RWPE2 (cell line): ENCODE results near the gene ECE2.

ENCODE experiments used
- ATAC-seq: fragments of 200-7000 bp; cut with Tn5 transposase; 3 replicates; pipeline ENCODE4 v1.9.1; 2021; ENCODE audit warnings: low read depth
- DNase-seq: peaks from one replicate; pipeline ENCODE4 v3.0.0-alpha.2; 2020; ENCODE audit warnings: low spot score
- H3K27ac ChIP-seq: fragments of 450-650 bp; 2 replicates; pipeline ENCODE4 v1.5.1; 2017; ENCODE audit warnings: mild to moderate bottlenecking; ENCODE audit not compliant: poor library complexity, severe bottlenecking
- H3K27me3 ChIP-seq: fragments of 250-450 bp; sonication (Bioruptor Pico); 2 replicates; pipeline ENCODE4 v1.5.1; 2021; ENCODE audit warnings: mild to moderate bottlenecking, moderate library complexity; ENCODE audit not compliant: insufficient read depth, poor library complexity, severe bottlenecking
- H3K36me3 ChIP-seq: fragments of 250-450 bp; sonication (Bioruptor Pico); 2 replicates; pipeline ENCODE4 v1.5.1; 2020; ENCODE audit warnings: low read depth, mild to moderate bottlenecking, moderate library complexity
- H3K4me1 ChIP-seq: fragments of 250-450 bp; sonication (Bioruptor Pico); 2 replicates; pipeline ENCODE4 v1.5.1; 2021; ENCODE audit warnings: mild to moderate bottlenecking, moderate library complexity; ENCODE audit not compliant: insufficient read depth, poor library complexity, severe bottlenecking
- H3K4me3 ChIP-seq: fragments of 250-450 bp; sonication (Bioruptor Pico); 2 replicates; pipeline ENCODE4 v1.5.1; 2021; ENCODE audit warnings: mild to moderate bottlenecking, moderate library complexity; ENCODE audit not compliant: severe bottlenecking
- H3K9me3 ChIP-seq: fragments of 250-450 bp; sonication (Bioruptor Pico); 2 replicates; pipeline ENCODE4 v1.5.1; 2021; ENCODE audit warnings: mild to moderate bottlenecking, moderate library complexity; ENCODE audit not compliant: severe bottlenecking
- TF ChIP-seq, protein P1 (sequence below): fragments of 450-650 bp; IDR thresholded peaks from one replicate; pipeline ENCODE4 v1.5.1; 2017; ENCODE audit warnings: mild to moderate bottlenecking, moderate library complexity; ENCODE audit not compliant: poor library complexity, severe bottlenecking

The ECE2 gene

DNA sequence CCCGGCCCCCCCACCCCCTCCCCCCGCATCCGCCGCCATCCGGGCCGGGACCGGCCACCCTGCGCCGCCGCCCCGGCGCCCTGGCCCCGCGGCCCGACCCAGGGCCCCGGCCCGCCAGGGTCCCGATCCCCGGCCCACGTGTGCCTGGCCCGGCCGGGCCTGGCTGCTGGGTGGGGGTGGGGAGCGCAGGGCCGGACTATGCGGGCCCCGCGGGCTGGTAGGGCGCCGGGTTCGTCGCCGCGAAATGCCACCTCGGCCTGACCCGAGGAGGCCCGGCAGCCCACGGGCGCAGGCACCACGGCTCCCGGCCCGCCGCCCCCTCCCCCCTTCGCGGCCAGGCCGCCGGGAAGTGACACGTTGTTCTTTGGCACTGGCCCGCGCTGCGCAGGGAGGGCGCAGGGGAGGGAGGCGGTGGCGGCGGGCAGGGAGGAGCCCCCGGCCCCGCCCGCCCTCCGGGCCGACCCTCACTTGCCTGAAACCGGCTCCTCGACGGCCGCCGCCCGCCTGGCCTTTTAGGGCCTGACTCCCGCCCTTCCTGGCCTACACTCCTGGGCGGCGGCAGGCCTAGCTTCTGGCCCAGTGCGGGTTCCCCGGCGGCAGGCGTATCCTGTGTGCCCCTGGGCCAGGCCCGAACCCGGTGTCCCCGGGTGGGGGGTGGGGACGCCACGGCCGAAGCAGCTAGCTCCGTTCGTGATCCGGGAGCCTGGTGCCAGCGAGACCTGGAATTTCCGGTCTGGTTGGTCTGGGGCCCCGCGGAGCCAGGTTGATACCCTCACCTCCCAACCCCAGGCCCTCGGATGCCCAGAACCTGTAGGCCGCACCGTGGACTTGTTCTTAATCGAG is 39.1 kb downstream of the ECE2 start:
- H3K9me3 ChIP-seq, result no peaks in the 10 kb centered on the region
- peak overlapping the region; percentile 97 for H3K4me3 ChIP-seq
- H3K36me3 ChIP-seq, result peaks cover 40% of the 10 kb centered on the region
- TF ChIP-seq, protein P1, sequence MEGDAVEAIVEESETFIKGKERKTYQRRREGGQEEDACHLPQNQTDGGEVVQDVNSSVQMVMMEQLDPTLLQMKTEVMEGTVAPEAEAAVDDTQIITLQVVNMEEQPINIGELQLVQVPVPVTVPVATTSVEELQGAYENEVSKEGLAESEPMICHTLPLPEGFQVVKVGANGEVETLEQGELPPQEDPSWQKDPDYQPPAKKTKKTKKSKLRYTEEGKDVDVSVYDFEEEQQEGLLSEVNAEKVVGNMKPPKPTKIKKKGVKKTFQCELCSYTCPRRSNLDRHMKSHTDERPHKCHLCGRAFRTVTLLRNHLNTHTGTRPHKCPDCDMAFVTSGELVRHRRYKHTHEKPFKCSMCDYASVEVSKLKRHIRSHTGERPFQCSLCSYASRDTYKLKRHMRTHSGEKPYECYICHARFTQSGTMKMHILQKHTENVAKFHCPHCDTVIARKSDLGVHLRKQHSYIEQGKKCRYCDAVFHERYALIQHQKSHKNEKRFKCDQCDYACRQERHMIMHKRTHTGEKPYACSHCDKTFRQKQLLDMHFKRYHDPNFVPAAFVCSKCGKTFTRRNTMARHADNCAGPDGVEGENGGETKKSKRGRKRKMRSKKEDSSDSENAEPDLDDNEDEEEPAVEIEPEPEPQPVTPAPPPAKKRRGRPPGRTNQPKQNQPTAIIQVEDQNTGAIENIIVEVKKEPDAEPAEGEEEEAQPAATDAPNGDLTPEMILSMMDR, result no peak
- DNase-seq (no peak), ATAC-seq (peak; percentile 18)
- H3K4me1 ChIP-seq, result peaks cover 12% of the 10 kb centered on the region
- no peaks in the 10 kb centered on the region for H3K27me3 ChIP-seq
- peak overlapping the region; percentile 94 for H3K27ac ChIP-seq

DNA sequence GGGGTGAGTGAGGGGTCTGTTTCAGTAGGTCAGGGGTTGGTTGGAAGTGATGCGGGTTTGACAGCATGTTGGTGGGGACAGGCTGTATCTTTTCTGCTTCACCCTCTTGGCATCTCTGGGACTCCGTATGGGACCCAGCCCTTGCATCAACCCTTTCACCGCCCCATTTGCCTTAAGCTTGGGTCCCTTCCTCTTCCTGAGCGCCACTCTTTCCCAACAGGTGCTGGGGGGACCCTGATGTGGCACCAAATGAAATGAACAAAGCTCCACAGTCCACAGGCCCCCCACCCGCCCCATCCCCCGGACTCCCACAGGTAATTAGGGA is 39.7 kb downstream of the ECE2 start:
- Histone ChIP-seq H3K9me3 (no peaks in the 10 kb centered on the region), H3K4me3 (peak overlapping the region; percentile 97), H3K27me3 (no peaks in the 10 kb centered on the region), H3K36me3 (peaks cover 45% of the 10 kb centered on the region), H3K27ac (peak overlapping the region; percentile 94), H3K4me1 (peaks cover 16% of the 10 kb centered on the region)
- no peak for ATAC-seq
- TF ChIP-seq, protein P1, result no peak
- DNase-seq, result no peak

DNA sequence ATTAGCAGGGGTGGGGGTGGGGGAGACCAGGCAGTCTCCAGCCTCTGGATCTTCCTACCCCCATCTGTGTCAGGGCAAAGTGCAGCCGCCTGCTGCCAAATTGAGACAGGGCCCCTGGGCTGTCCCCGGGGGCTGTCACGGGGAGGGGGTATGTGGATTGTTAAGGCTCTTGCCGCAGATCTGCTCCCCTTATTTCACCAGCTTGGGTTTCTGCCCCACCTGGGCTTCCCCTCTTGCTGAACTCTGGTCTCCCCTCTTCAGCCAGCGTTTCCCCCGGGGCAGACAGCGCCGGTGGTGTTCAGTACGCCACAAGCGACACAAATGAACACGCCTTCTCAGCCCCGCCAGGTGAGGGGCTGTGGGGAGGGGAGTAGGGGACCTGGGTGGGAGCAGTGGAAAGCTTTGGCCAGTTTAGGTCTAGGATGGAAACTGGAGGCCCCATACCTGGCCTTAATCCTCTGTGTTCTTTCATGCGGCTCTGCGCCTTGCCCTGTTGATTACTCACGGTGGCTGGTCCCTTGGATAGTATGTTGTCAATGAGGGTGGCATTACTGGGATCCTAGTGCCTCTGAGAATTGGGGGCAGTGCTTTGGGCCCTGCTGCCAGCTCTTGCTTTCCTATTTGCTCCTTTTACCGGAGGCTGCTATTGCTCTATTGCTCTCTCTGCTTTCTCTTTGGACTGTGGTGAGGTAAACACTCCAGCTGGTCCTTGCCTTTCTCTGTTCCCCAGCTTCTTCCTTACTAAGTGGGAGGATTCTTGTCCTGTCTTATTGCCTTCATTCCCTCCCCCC is 40.2 kb downstream of the ECE2 start:
- ATAC-seq (no peak), DNase-seq (no peak)
- Histone ChIP-seq H3K36me3 (peaks cover 50% of the 10 kb centered on the region), H3K4me3 (peak overlapping the region; percentile 97), H3K27ac (peak overlapping the region; percentile 94), H3K27me3 (no peaks in the 10 kb centered on the region), H3K4me1 (peaks cover 17% of the 10 kb centered on the region), H3K9me3 (no peaks in the 10 kb centered on the region)
- TF ChIP-seq, protein P1, result no peak

DNA sequence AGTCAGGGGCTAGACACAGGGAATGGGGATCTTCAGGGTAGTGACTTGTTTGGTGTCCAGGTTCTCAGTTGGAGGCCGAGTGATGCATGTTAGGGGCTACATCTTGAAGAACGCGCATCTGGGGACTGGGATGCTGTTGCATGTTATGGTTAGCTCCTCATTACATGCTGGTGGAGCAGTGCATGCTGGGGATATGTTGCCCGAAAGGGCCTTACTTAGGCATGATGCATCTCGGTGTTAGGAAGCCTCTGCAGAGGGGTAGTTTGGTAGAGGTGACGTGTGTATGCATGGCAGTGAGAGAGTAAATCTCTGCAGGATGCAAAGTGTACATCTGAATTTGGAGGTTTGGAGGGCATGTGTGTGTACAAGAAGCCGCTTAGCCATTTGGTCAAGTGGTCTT is 41.0 kb downstream of the ECE2 start:
- ATAC-seq, result no peak
- TF ChIP-seq, protein P1, result no peak
- H3K27me3 ChIP-seq, result no peaks in the 10 kb centered on the region
- no peaks in the 10 kb centered on the region for H3K9me3 ChIP-seq
- peaks cover 57% of the 10 kb centered on the region for H3K36me3 ChIP-seq
- peak overlapping the region; percentile 94 for H3K27ac ChIP-seq
- H3K4me1 ChIP-seq, result peaks cover 17% of the 10 kb centered on the region
- DNase-seq, result no peak
- no peak overlapping the region for H3K4me3 ChIP-seq
